H9 (cell line): ENCODE results near the gene AGPAT2. TPM values are rescaled to one million over a fixed set of nuclear protein-coding genes. Genes with fewer than 3 reads are reported as not detected.

Experiments
- DNase-seq: peaks from one replicate; pipeline ENCODE4 v3.0.0-alpha.2; 2017
- H2AFZ ChIP-seq: one replicate; pipeline ENCODE4 v1.6.1; 2013; ENCODE audit warnings: mild to moderate bottlenecking, low read length, control low read depth, moderate library complexity
- H2AK5ac ChIP-seq: 2 replicates; pipeline ENCODE4 v1.6.1; 2013; ENCODE audit warnings: low read length, control low read depth, mixed read lengths; ENCODE audit not compliant: insufficient read length
- H2BK120ac ChIP-seq: one replicate; pipeline ENCODE4 v1.6.1; 2013; ENCODE audit warnings: low read depth, mild to moderate bottlenecking, low read length, control low read depth, inconsistent platforms; ENCODE audit not compliant: poor library complexity, severe bottlenecking
- H2BK12ac ChIP-seq: 2 replicates; pipeline ENCODE4 v1.6.1; 2013; ENCODE audit warnings: low read length, control low read depth, mixed read lengths, low read depth; ENCODE audit not compliant: insufficient read length
- H2BK15ac ChIP-seq: 2 replicates; pipeline ENCODE4 v1.6.1; 2013; ENCODE audit warnings: low read depth, low read length, control low read depth
- H2BK20ac ChIP-seq: one replicate; pipeline ENCODE4 v1.6.1; 2013; ENCODE audit warnings: low read depth, mild to moderate bottlenecking, low read length, control low read depth, inconsistent platforms; ENCODE audit not compliant: poor library complexity, severe bottlenecking
- H2BK5ac ChIP-seq: 2 replicates; pipeline ENCODE4 v1.6.1; 2013; ENCODE audit warnings: low read length, control low read depth, mixed read lengths; ENCODE audit not compliant: insufficient read length
- H3K14ac ChIP-seq: 2 replicates; pipeline ENCODE4 v1.6.1; 2013; ENCODE audit warnings: low read length, control low read depth; ENCODE audit not compliant: insufficient read depth
- H3K18ac ChIP-seq: 2 replicates; pipeline ENCODE4 v1.6.1; 2013; ENCODE audit warnings: low read depth, mild to moderate bottlenecking, mixed read lengths, low read length, control low read depth; ENCODE audit not compliant: insufficient read length
- H3K23ac ChIP-seq: 2 replicates; pipeline ENCODE4 v1.6.1; 2013; ENCODE audit warnings: low read length, control low read depth, mixed read lengths, low read depth; ENCODE audit not compliant: insufficient read length
- H3K23me2 ChIP-seq: 2 replicates; pipeline ENCODE4 v1.6.1; 2013; ENCODE audit warnings: low read depth, mild to moderate bottlenecking, mixed read lengths, low read length, control low read depth; ENCODE audit not compliant: insufficient read length, poor library complexity, severe bottlenecking
- H3K27ac ChIP-seq: 2 replicates; pipeline ENCODE4 v1.5.1; 2013; ENCODE audit warnings: low read length, control low read depth, mixed read lengths, low read depth; ENCODE audit not compliant: insufficient read length
- H3K27me3 ChIP-seq: 2 replicates; pipeline ENCODE4 v1.6.1; 2013; ENCODE audit warnings: low read length, control low read depth, inconsistent platforms; ENCODE audit not compliant: insufficient read depth
- H3K4ac ChIP-seq: 2 replicates; pipeline ENCODE4 v1.6.1; 2013; ENCODE audit warnings: low read depth, mild to moderate bottlenecking, control low read depth, inconsistent platforms, low read length, moderate library complexity
- H3K4me1 ChIP-seq: 2 replicates; pipeline ENCODE4 v1.6.1; 2013; ENCODE audit warnings: low read length, control low read depth, inconsistent platforms; ENCODE audit not compliant: insufficient read depth
- H3K4me2 ChIP-seq: 2 replicates; pipeline ENCODE4 v1.6.1; 2013; ENCODE audit warnings: low read length, control low read depth, mixed read lengths; ENCODE audit not compliant: insufficient read length, insufficient read depth
- H3K56ac ChIP-seq: 2 replicates; pipeline ENCODE4 v1.6.1; 2013; ENCODE audit warnings: low read depth, mild to moderate bottlenecking, mixed read lengths, low read length, control low read depth; ENCODE audit not compliant: insufficient read length
- H3K79me1 ChIP-seq: 2 replicates; pipeline ENCODE4 v1.6.1; 2013; ENCODE audit warnings: low read depth, mild to moderate bottlenecking, moderate library complexity, low read length, control low read depth, inconsistent platforms; ENCODE audit not compliant: insufficient read depth, poor library complexity, severe bottlenecking
- H3K79me2 ChIP-seq: 2 replicates; pipeline ENCODE4 v1.6.1; 2013; ENCODE audit warnings: low read length, control low read depth, inconsistent platforms; ENCODE audit not compliant: insufficient read depth
- H3K9ac ChIP-seq: 2 replicates; pipeline ENCODE4 v1.6.1; 2013; ENCODE audit warnings: low read length, control low read depth, mixed read lengths; ENCODE audit not compliant: insufficient read length; ENCODE audit errors: extremely low read depth
- H3K9me3 ChIP-seq: one replicate; pipeline ENCODE4 v1.6.1; 2013; ENCODE audit warnings: low read depth, low read length, inconsistent platforms; ENCODE audit not compliant: control insufficient read depth
- H3T11ph ChIP-seq: one replicate; pipeline ENCODE4 v1.6.1; 2013; ENCODE audit warnings: mild to moderate bottlenecking, low read length, control low read depth, inconsistent platforms
- H4K20me1 ChIP-seq: one replicate; pipeline ENCODE4 v1.6.1; 2013; ENCODE audit not compliant: control insufficient read depth, insufficient read length, insufficient read depth
- H4K5ac ChIP-seq: 2 replicates; pipeline ENCODE4 v1.6.1; 2013; ENCODE audit warnings: low read depth, mild to moderate bottlenecking, mixed read lengths, low read length, control low read depth; ENCODE audit not compliant: insufficient read length
- H4K8ac ChIP-seq: replicated peaks from 2 replicates; pipeline ENCODE4 v1.6.1; 2013; ENCODE audit warnings: low read length, control low read depth, mixed read lengths, low read depth; ENCODE audit not compliant: insufficient read length
- H4K91ac ChIP-seq: 2 replicates; pipeline ENCODE4 v1.6.1; 2013; ENCODE audit warnings: low read depth, mild to moderate bottlenecking, moderate library complexity, mixed read lengths, low read length, control low read depth; ENCODE audit not compliant: insufficient read length
- H3K27ac Mint-ChIP-seq, 3 experiments: 2 replicates in 2 of 3; 3 replicates in 1 of 3; pipeline ENCODE4 v1.8.0; 2020 to 2021; ENCODE audit warnings: mixed read lengths in 3 of 3, mild to moderate bottlenecking in 1 of 3, moderate library complexity in 1 of 3
- H3K27me3 Mint-ChIP-seq: 2 replicates; pipeline ENCODE4 v1.8.0; 2021; ENCODE audit warnings: low read depth, mild to moderate bottlenecking, moderate library complexity, mixed read lengths
- H3K36me3 Mint-ChIP-seq, 3 experiments: 2 replicates in 2 of 3; 3 replicates in 1 of 3; pipeline ENCODE4 v1.8.0; 2020 to 2021; ENCODE audit warnings: low read depth in 3 of 3, mixed read lengths in 3 of 3; ENCODE audit not compliant: insufficient read depth in 1 of 3
- H3K4me1 Mint-ChIP-seq, 2 experiments: 2 replicates each; pipeline ENCODE4 v1.8.0; 2020; ENCODE audit warnings: mixed read lengths in 2 of 2
- H3K4me3 Mint-ChIP-seq, 2 experiments: 2 replicates in 1 of 2; 3 replicates in 1 of 2; pipeline ENCODE4 v1.8.0; 2020 to 2021; ENCODE audit warnings: mild to moderate bottlenecking in 2 of 2, mixed read lengths in 2 of 2, moderate library complexity in 1 of 2
- H3K9me3 Mint-ChIP-seq, 2 experiments: 2 replicates in 1 of 2; 3 replicates in 1 of 2; pipeline ENCODE4 v1.8.0; 2020; ENCODE audit warnings: mild to moderate bottlenecking in 2 of 2, mixed read lengths in 2 of 2, moderate library complexity in 1 of 2
- CTCF ChIP-seq: fragments of 200-600 bp; sonication (generic); conservative IDR thresholded peaks from 3 replicates; pipeline ENCODE4 v1.8.0; 2021; ENCODE audit warnings: antibody characterized with exemption, mild to moderate bottlenecking
- WGBS: extraction: QIAGEN DNeasy Blood & Tissue Kit; methylation state at CpG from one replicate; pipeline ENCODE4 v1.1.7; 2013; ENCODE audit warnings: missing lambda C conversion rate, low lambda C conversion rate, mixed read lengths; ENCODE audit not compliant: insufficient read length; ENCODE audit errors: extremely low coverage; 5-methylcytosine and 5-hydroxymethylcytosine counted together
- total RNA-seq: library from RNA; stranded (reverse); gene quantifications from 2 replicates; pipeline ENCODE4 v1.2.1, GENCODE V29; 2021

Gene AGPAT2
- total RNA-seq, 1 experiment from 2014 or later, result 29.7 TPM

GRCh38 chr9:136693490-136694162 is 6.4 kb upstream of the AGPAT2 start:
- no CpG with 5 or more reads among the region's 15 CpGs for WGBS
- H3K27ac ChIP-seq, result no peak overlapping the region
- no peak overlapping the region for H3K56ac ChIP-seq
- no peaks in the 10 kb centered on the region for H4K20me1 ChIP-seq
- no peak overlapping the region for H3K18ac ChIP-seq
- H3K9ac ChIP-seq, result no peak overlapping the region
- no peak overlapping the region for H3K4ac ChIP-seq
- H4K5ac ChIP-seq, result no peak overlapping the region
- no peaks in the 10 kb centered on the region for H3K36me3 Mint-ChIP-seq
- H2BK20ac ChIP-seq, result no peak overlapping the region
- no peak overlapping the region for H2BK120ac ChIP-seq
- no peaks in the 10 kb centered on the region for H3K4me1 ChIP-seq
- no peak for DNase-seq
- no peak overlapping the region for H3K23ac ChIP-seq
- H3K79me1 ChIP-seq, result no peaks in the 10 kb centered on the region
- no peaks in the 10 kb centered on the region for H3K27me3 ChIP-seq
- H3K4me3 Mint-ChIP-seq, result no peak overlapping the region
- no peak overlapping the region for H2AFZ ChIP-seq
- no peaks in the 10 kb centered on the region; a peak in 1 of 5 replicates for H3K9me3 Mint-ChIP-seq
- no peak overlapping the region for H2BK5ac ChIP-seq
- no peaks in the 10 kb centered on the region for H3K23me2 ChIP-seq
- H2BK15ac ChIP-seq, result no peak overlapping the region
- H3K79me2 ChIP-seq, result no peaks in the 10 kb centered on the region
- TF ChIP-seq CTCF, result no peak
- H3T11ph ChIP-seq, result no peak overlapping the region
- no peaks in the 10 kb centered on the region for H3K9me3 ChIP-seq
- no peak overlapping the region for H3K27ac Mint-ChIP-seq
- H2AK5ac ChIP-seq, result no peak overlapping the region
- no peak overlapping the region for H2BK12ac ChIP-seq
- H3K4me1 Mint-ChIP-seq, result peaks cover 0 to 23% of the 10 kb centered on the region in 2 experiments; a peak in 2 of 4 replicates
- H3K4me2 ChIP-seq, result no peak overlapping the region
- peaks cover 24% of the 10 kb centered on the region for H3K27me3 Mint-ChIP-seq
- no peak overlapping the region for H4K91ac ChIP-seq
- H3K14ac ChIP-seq, result no peak overlapping the region
- no peak overlapping the region for H4K8ac ChIP-seq
